GM12801 (cell line): ENCODE results near the gene AGFG2.

Experiments
- CTCF ChIP-seq: IDR thresholded peaks from one replicate; pipeline ENCODE4 v1.5.1; 2011; ENCODE audit warnings: control low read depth; ENCODE audit not compliant: insufficient read length; ENCODE audit errors: extremely low read depth

Gene AGFG2

GRCh38 chr7:100496509-100496908 lies 42.5 kb upstream of the AGFG2 start:
- TF ChIP-seq CTCF, result no peak

GRCh38 chr7:100504887-100505611 lies 34.0 kb upstream of the AGFG2 start:
- TF ChIP-seq CTCF, result no peak

GRCh38 chr7:100506356-100506923 lies 32.6 kb upstream of the AGFG2 start:
- TF ChIP-seq CTCF, result no peak

GRCh38 chr7:100509231-100509630 lies 29.8 kb upstream of the AGFG2 start:
- TF ChIP-seq CTCF, result no peak

GRCh38 chr7:100510437-100511239 lies 28.4 kb upstream of the AGFG2 start:
- no peak for TF ChIP-seq CTCF

- TF ChIP-seq CTCF, result no peak
Observed at GRCh38 chr7:100513212-100513810, 25.7 kb upstream of the AGFG2 start.

GRCh38 chr7:100515072-100515532 lies 23.9 kb upstream of the AGFG2 start:
- no peak for TF ChIP-seq CTCF
